ENCODE results near the gene FAF2. TPM values are rescaled to one million over a fixed set of nuclear protein-coding genes. Genes with fewer than 3 reads are reported as not detected.

The FAF2 gene
- total and polyA plus RNA-seq, 2 donors (not counting 3 experiments of a cell fraction or from before 2014, with no cell fraction given) = 27.9 to 43.5 TPM

DNA sequence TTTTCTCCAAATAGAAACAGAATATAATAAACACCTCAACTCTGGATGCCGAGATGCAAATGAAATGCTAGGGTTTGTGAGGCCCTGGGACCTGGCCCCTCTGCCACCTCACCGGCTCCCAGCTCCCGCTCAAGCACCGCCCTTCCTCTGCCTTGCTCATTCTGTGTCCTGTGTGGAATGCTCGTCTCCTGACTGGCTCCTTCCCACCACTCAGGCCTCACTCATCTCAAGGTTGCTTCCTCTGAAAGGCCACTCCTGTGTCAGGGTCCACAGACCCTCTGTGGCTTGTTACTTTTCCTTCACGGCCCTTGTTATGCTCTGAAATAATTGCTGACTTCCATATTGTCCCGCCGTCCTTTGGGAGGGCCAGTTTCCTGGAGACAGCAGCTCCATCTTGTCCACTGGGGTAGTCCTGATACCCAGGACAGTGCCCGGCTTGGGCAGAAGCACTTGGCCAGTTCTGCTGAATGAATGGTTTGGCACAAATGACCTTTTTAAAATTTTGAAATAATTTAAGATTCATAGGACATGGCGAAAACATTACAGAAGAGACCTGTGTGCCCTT, 73.6 kb downstream of the FAF2 start:
- H2AFZ ChIP-seq (ENCODE audit: low read depth, low read length) = no peak overlapping the region
- CTCF ChIA-PET = no interaction called here

More for the DNA sequence above, 73.6 kb downstream of the FAF2 start:
- Histone ChIP-seq H3K4me1 (ENCODE audit: control insufficient read depth, extremely low read depth, insufficient read depth, low read length) (no peaks in the 10 kb centered on the region), H3K27ac (ENCODE audit: insufficient read depth, low read depth, low read length) (no peak overlapping the region), H4K20me1 (replicated peaks; ENCODE audit: control insufficient read depth, extremely low read depth, insufficient read depth, low read length) (no peaks in the 10 kb centered on the region), H3K79me2 (ENCODE audit: control insufficient read depth, insufficient read depth, low read length) (no peaks in the 10 kb centered on the region), H3K9me1 (replicated peaks; ENCODE audit: control insufficient read depth, extremely low read depth, insufficient read depth, low read length) (no peaks in the 10 kb centered on the region), H3K4me3 (replicated peaks in 1 of 3; ENCODE audit: insufficient read depth in 1 of 3, low read depth in 1 of 3, low read length in 3 of 3) (no peak overlapping the region), H3K9me3 (replicated peaks; ENCODE audit: control insufficient read depth, insufficient read depth, low read length) (no peaks in the 10 kb centered on the region), H3K4me2 (ENCODE audit: insufficient read depth, low read length) (no peak overlapping the region), H3K9ac (replicated peaks; ENCODE audit: extremely low read depth, insufficient read depth, low read length) (no peak overlapping the region), H3K27me3 (ENCODE audit: control insufficient read depth in 2 of 2, insufficient read depth in 2 of 2, low read length in 2 of 2) (no peaks in the 10 kb centered on the region), H3K36me3 (ENCODE audit: control insufficient read depth in 2 of 2, extremely low read depth in 1 of 2, insufficient read depth in 2 of 2, low read length in 2 of 2) (no peaks in the 10 kb centered on the region)
- intact Hi-C loops (cut with micrococcal nuclease) = no loop called here
- no peak for FAIRE-seq
- TF ChIP-seq, protein P1, sequence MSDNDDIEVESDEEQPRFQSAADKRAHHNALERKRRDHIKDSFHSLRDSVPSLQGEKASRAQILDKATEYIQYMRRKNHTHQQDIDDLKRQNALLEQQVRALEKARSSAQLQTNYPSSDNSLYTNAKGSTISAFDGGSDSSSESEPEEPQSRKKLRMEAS (IDR thresholded peaks at IDR 0.05; ENCODE audit: insufficient read depth, insufficient read length) = no peak
- no peak for TF ChIP-seq MYC (IDR thresholded peaks at IDR 0.05; ENCODE audit: low read depth, low read length)
- no peak for TF ChIP-seq FOS (IDR thresholded peaks at IDR 0.05; ENCODE audit: borderline replicate concordance, insufficient read depth, low read length)
- TF ChIP-seq POLR2AphosphoS5 (IDR thresholded peaks at IDR 0.05; ENCODE audit: insufficient read depth, low read depth, low read length) = no peak
- no peak for TF ChIP-seq JUN (IDR thresholded peaks at IDR 0.05; ENCODE audit: borderline replicate concordance, insufficient read depth, insufficient read length, low read depth)
- TF ChIP-seq POLR2A (IDR thresholded peaks at IDR 0.05; ENCODE audit: low read depth, low read length) = no peak
- no peak for TF ChIP-seq EZH2 (IDR thresholded peaks at IDR 0.05; ENCODE audit: borderline replicate concordance, low read depth, low read length, severe bottlenecking)
- TF ChIP-seq GATA2 (IDR thresholded peaks at IDR 0.05; ENCODE audit: insufficient read depth, insufficient read length, low read depth, low read length) = no peak
- TF ChIP-seq, protein P2, sequence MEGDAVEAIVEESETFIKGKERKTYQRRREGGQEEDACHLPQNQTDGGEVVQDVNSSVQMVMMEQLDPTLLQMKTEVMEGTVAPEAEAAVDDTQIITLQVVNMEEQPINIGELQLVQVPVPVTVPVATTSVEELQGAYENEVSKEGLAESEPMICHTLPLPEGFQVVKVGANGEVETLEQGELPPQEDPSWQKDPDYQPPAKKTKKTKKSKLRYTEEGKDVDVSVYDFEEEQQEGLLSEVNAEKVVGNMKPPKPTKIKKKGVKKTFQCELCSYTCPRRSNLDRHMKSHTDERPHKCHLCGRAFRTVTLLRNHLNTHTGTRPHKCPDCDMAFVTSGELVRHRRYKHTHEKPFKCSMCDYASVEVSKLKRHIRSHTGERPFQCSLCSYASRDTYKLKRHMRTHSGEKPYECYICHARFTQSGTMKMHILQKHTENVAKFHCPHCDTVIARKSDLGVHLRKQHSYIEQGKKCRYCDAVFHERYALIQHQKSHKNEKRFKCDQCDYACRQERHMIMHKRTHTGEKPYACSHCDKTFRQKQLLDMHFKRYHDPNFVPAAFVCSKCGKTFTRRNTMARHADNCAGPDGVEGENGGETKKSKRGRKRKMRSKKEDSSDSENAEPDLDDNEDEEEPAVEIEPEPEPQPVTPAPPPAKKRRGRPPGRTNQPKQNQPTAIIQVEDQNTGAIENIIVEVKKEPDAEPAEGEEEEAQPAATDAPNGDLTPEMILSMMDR (IDR thresholded peaks at IDR 0.05; ENCODE audit: extremely low read depth in 1 of 2, insufficient read depth in 1 of 2, low read depth in 1 of 2, low read length in 2 of 2) = no peak
- DNase-seq (ENCODE audit: low read depth, low spot score) = no peak
- dilution Hi-C loops (cut with MboI; ENCODE audit: extremely low pct_ligation_motif_present, low sequenced_read_pairs) = no loop called here
- POLR2A ChIA-PET = no interaction called here
- no TSS peak for BruUV-seq (replicated peaks)

All from endothelial cell of umbilical vein (primary cell).